ENCODE results near the gene NCKAP5. TPM values are rescaled to one million over a fixed set of nuclear protein-coding genes. Genes with fewer than 3 reads are reported as not detected.

Gene NCKAP5
- total RNA-seq, 4 donors from 2014 or later, result 0.03 to 0.55 (median 0.33) TPM

GRCh38 chr2:132681766-132682165 lies 886.5 kb downstream of the NCKAP5 start:
- in situ Hi-C loops (cut with MboI; ENCODE audit: low sequenced_read_pairs in 4 of 4), result no loop called here
- ATAC-seq (no peak), DNase-seq (no peak)
- no peaks in the 10 kb centered on the region for H3K9me3 ChIP-seq
- no peak overlapping the region for H3K4me3 ChIP-seq
- peaks cover 0 to 5% (median 0%) of the 10 kb centered on the region in 3 donors for H3K27me3 ChIP-seq
- H3K4me1 ChIP-seq, result no peaks in the 10 kb centered on the region
- intact Hi-C loops (cut with DNase I; ENCODE audit: low total_unique reads), result no loop called here
- no peaks in the 10 kb centered on the region for H3K36me3 ChIP-seq
- no peak overlapping the region for H3K27ac ChIP-seq
- TF ChIP-seq POLR2A (IDR thresholded peaks at IDR 0.05) (no peak), CTCF (IDR thresholded peaks at IDR 0.05 in 4 of 5, conservative IDR thresholded peaks at IDR 0.05 in 1 of 5) (no peak)

GRCh38 chr2:132680544-132680943 lies 887.7 kb downstream of the NCKAP5 start:
- no peak for ATAC-seq
- Histone ChIP-seq H3K27me3 (peaks cover 0 to 5% (median 0%) of the 10 kb centered on the region in 3 donors), H3K9me3 (no peaks in the 10 kb centered on the region), H3K27ac (no peak overlapping the region), H3K36me3 (no peaks in the 10 kb centered on the region), H3K4me1 (no peaks in the 10 kb centered on the region), H3K4me3 (no peak overlapping the region)
- DNase-seq, result no peak
- intact Hi-C loops (cut with DNase I; ENCODE audit: low total_unique reads), result no loop called here
- in situ Hi-C loops (cut with MboI; ENCODE audit: low sequenced_read_pairs in 4 of 4), result no loop called here
- TF ChIP-seq CTCF (IDR thresholded peaks at IDR 0.05 in 4 of 5, conservative IDR thresholded peaks at IDR 0.05 in 1 of 5) (no peak), POLR2A (IDR thresholded peaks at IDR 0.05) (no peak)

GRCh38 chr2:132678483-132678882 lies 889.8 kb downstream of the NCKAP5 start:
- ATAC-seq, result no peak
- intact Hi-C loops (cut with DNase I; ENCODE audit: low total_unique reads), result no loop called here

GRCh38 chr2:132677661-132678060 lies 890.6 kb downstream of the NCKAP5 start:
- Histone ChIP-seq H3K36me3 (no peaks in the 10 kb centered on the region), H3K27ac (no peak overlapping the region), H3K9me3 (no peaks in the 10 kb centered on the region), H3K4me3 (no peak overlapping the region), H3K27me3 (peaks cover 0 to 2% (median 0%) of the 10 kb centered on the region in 3 donors), H3K4me1 (no peaks in the 10 kb centered on the region)
- intact Hi-C loops (cut with DNase I; ENCODE audit: low total_unique reads) (no loop called here), in situ Hi-C loops (cut with MboI; ENCODE audit: low sequenced_read_pairs in 4 of 4) (no loop called here)
- ATAC-seq (no peak), DNase-seq (no peak)
- TF ChIP-seq CTCF (IDR thresholded peaks at IDR 0.05 in 4 of 5, conservative IDR thresholded peaks at IDR 0.05 in 1 of 5) (no peak), POLR2A (IDR thresholded peaks at IDR 0.05) (no peak)

More at GRCh38 chr2:132678483-132678882, 889.8 kb downstream of the NCKAP5 start:
- in situ Hi-C loops (cut with MboI; ENCODE audit: low sequenced_read_pairs in 4 of 4), result no loop called here
- no peak overlapping the region for H3K4me3 ChIP-seq
- H3K27me3 ChIP-seq, result peaks cover 0 to 5% (median 0%) of the 10 kb centered on the region in 3 donors
- no peak overlapping the region for H3K27ac ChIP-seq
- TF ChIP-seq CTCF (IDR thresholded peaks at IDR 0.05 in 4 of 5, conservative IDR thresholded peaks at IDR 0.05 in 1 of 5) (no peak), POLR2A (IDR thresholded peaks at IDR 0.05) (no peak)
- no peak for DNase-seq
- no peaks in the 10 kb centered on the region for H3K4me1 ChIP-seq
- H3K36me3 ChIP-seq, result no peaks in the 10 kb centered on the region
- no peaks in the 10 kb centered on the region for H3K9me3 ChIP-seq

GRCh38 chr2:132676999-132677398 lies 891.3 kb downstream of the NCKAP5 start:
- DNase-seq (no peak), ATAC-seq (no peak)
- H3K27me3 ChIP-seq, result peaks cover 0 to 7% (median 2%) of the 10 kb centered on the region in 3 donors
- TF ChIP-seq POLR2A (IDR thresholded peaks at IDR 0.05) (no peak), CTCF (IDR thresholded peaks at IDR 0.05 in 4 of 5, conservative IDR thresholded peaks at IDR 0.05 in 1 of 5) (no peak)
- intact Hi-C loops (cut with DNase I; ENCODE audit: low total_unique reads) (no loop called here), in situ Hi-C loops (cut with MboI; ENCODE audit: low sequenced_read_pairs in 4 of 4) (no loop called here)
- no peaks in the 10 kb centered on the region for H3K4me1 ChIP-seq
- no peaks in the 10 kb centered on the region for H3K36me3 ChIP-seq
- no peak overlapping the region for H3K4me3 ChIP-seq
- H3K9me3 ChIP-seq, result no peaks in the 10 kb centered on the region
- no peak overlapping the region for H3K27ac ChIP-seq
